Heart left ventricle (tissue), 13 donors: Measurements from ENCODE around the gene NFIX.

ENCODE experiments used
- POLR2A ChIP-seq, 2 donors: fragments of 450-650 bp; IDR thresholded peaks; one replicate each; pipeline ENCODE4 v1.6.1; 2017; ENCODE audit warnings: antibody characterized with exemption in 2 of 2, mild to moderate bottlenecking in 2 of 2, moderate library complexity in 2 of 2
- TF ChIP-seq, protein P1 (sequence below), 12 donors: fragments of 200-600 bp; sonication (generic) in 4 of 12; IDR thresholded peaks; one replicate each; pipeline versions ENCODE4 v1.5.0 to v1.8.0; 2018 to 2022; ENCODE audit warnings: antibody characterized with exemption in 12 of 12, mild to moderate bottlenecking in 5 of 12
- donor health status: ischemic (EF 13 %, LVEDD 7.1; RV severe dilation, severe dysfunction).
- donor health status: DM: no; HTN: yes; CAD: no.
- donor health status: DM: no; HTN: no; CAD: no.
- donor health status: ischemic (EF 25% LVEDD 6.9; RV normal size, moderate dysfunction).
- donor health status: ischemic (EF 25% LVEDD 5.7; RV mildly dilated, moderate dysfunction).
- donor health status: ischemic (EF 35%, LVEDD 5.7; RV mildly dilated, moderate dysfunction).
- donor health status: nonischemic (EF 11% LVEDD 7.7; RV severe dilation, severe dysfunction).
- donor health status: DM: yes; HTN: yes; CAD: no.
- donor health status: PGD.
- donor health status: ischemic (EF 29% LVEDD 5.4; RV normal size, mild dysfunction).
- donor health status: nonischemic (EF 23%, LVEDD 6.1; RV moderate dilation, normal function).

DNA sequence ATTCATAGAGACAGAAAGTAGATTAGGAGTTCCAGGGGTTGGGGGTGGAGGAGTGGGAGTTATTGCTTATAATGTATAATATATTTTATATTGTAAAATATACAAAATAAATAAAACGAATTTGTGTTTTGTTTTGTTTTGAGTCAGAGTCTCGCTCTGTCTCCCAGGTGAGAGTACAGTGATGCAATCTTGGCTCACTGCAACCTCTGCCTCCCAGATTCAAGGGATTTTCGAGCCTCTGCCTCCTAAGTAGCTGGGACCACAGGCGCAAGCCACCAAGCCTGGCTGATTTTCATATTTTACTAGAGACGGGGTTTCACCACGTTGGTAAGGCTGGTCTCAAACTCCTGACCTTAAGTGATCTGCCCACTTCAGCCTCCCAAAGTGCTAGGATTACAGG is 35.8 kb upstream of the NFIX start:
- TF ChIP-seq, protein P1, sequence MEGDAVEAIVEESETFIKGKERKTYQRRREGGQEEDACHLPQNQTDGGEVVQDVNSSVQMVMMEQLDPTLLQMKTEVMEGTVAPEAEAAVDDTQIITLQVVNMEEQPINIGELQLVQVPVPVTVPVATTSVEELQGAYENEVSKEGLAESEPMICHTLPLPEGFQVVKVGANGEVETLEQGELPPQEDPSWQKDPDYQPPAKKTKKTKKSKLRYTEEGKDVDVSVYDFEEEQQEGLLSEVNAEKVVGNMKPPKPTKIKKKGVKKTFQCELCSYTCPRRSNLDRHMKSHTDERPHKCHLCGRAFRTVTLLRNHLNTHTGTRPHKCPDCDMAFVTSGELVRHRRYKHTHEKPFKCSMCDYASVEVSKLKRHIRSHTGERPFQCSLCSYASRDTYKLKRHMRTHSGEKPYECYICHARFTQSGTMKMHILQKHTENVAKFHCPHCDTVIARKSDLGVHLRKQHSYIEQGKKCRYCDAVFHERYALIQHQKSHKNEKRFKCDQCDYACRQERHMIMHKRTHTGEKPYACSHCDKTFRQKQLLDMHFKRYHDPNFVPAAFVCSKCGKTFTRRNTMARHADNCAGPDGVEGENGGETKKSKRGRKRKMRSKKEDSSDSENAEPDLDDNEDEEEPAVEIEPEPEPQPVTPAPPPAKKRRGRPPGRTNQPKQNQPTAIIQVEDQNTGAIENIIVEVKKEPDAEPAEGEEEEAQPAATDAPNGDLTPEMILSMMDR (IDR thresholded peaks at IDR 0.05), result no peak
- no peak for TF ChIP-seq POLR2A (IDR thresholded peaks at IDR 0.05)
